Sigmoid colon (tissue), 3 donors: Measurements from ENCODE around the gene TIMM13.

Source experiments
- POLR2A ChIP-seq, 2 donors: fragments of 450-650 bp; IDR thresholded peaks; one replicate each; pipeline ENCODE4 v1.6.1; 2016; ENCODE audit warnings: antibody characterized with exemption in 2 of 2, mild to moderate bottlenecking in 2 of 2, moderate library complexity in 2 of 2
- TF ChIP-seq, protein P1 (sequence below), 4 experiments: fragments of 450-650 bp in 3 of 4; fragments of 200-600 bp in 1 of 4; IDR thresholded peaks; one replicate each; pipeline ENCODE4 v1.5.1; 2016 to 2019; ENCODE audit warnings: antibody characterized with exemption in 4 of 4, mild to moderate bottlenecking in 3 of 4, moderate library complexity in 2 of 4

DNA sequence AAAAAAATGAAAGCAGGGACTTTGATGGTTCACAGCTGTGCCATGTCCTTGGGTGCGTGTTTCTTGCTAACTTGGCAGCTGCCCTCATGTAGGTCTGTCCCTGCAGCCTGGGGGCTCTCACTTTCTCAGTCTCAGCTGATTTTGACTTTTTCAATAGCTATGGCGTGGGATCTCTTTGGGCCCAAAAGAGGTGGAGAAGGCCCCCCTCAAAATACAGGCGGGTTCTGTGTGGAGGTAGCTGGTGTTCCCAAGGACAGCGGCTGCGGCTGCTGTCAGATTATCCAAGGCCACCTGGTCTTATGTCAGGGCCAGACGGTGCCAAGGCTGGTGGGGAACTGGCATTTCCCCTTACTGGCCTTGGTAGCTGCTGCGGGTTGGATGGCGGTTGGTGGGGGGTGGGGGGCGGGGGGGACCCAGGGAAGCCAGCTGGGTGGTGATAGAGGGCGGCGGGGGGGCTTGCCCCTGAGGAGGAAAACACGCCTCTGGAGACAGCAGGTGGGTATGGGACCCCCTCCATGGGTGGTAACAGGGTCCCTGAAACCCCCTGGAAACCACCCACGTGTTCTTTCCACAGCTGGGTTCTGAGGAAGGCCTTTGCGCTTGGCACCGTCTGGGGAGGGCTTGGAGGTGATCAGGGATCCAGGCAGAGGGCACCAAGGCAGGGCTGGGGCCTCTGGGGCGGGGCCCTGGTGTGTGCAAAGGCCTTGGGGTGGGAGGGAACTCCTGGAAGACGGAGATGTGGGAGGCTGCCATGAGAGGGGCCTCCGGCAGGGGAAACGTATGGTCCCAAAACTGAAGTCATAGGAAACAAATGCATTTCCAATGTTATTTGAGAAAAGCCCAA is 4.1 kb downstream of the TIMM13 start:
- no peak for TF ChIP-seq POLR2A (IDR thresholded peaks at IDR 0.05)
- TF ChIP-seq, protein P1, sequence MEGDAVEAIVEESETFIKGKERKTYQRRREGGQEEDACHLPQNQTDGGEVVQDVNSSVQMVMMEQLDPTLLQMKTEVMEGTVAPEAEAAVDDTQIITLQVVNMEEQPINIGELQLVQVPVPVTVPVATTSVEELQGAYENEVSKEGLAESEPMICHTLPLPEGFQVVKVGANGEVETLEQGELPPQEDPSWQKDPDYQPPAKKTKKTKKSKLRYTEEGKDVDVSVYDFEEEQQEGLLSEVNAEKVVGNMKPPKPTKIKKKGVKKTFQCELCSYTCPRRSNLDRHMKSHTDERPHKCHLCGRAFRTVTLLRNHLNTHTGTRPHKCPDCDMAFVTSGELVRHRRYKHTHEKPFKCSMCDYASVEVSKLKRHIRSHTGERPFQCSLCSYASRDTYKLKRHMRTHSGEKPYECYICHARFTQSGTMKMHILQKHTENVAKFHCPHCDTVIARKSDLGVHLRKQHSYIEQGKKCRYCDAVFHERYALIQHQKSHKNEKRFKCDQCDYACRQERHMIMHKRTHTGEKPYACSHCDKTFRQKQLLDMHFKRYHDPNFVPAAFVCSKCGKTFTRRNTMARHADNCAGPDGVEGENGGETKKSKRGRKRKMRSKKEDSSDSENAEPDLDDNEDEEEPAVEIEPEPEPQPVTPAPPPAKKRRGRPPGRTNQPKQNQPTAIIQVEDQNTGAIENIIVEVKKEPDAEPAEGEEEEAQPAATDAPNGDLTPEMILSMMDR (IDR thresholded peaks at IDR 0.05): no peak
